ENCODE results near the gene RBP5.
A peak's percentile ranks its signal among the peaks of the same experiment; 100 is the strongest.

The RBP5 gene

GRCh38 chr12:7101047-7101693, 27.5 kb downstream of the RBP5 start:
- peaks cover 9% of the 10 kb centered on the region for H3K9me3 Mint-ChIP-seq
- no peaks in the 10 kb centered on the region for H3K27me3 Mint-ChIP-seq (ENCODE audit: low read depth, poor library complexity)
- no peak overlapping the region for H3K4me3 Mint-ChIP-seq
- no peak for DNase-seq
- TF ChIP-seq CTCF (IDR thresholded peaks at IDR 0.05): no peak
- H3K36me3 Mint-ChIP-seq (ENCODE audit: low read depth): peaks cover 51% of the 10 kb centered on the region
- peaks cover 25% of the 10 kb centered on the region for H3K4me1 Mint-ChIP-seq
- no peak overlapping the region for H3K27ac Mint-ChIP-seq

GRCh38 chr12:7100239-7100638, 28.4 kb downstream of the RBP5 start:
- peaks cover 24% of the 10 kb centered on the region for H3K4me1 Mint-ChIP-seq
- H3K4me3 Mint-ChIP-seq: no peak overlapping the region
- no peak for DNase-seq
- H3K36me3 Mint-ChIP-seq (ENCODE audit: low read depth): peaks cover 42% of the 10 kb centered on the region
- TF ChIP-seq CTCF (IDR thresholded peaks at IDR 0.05): no peak
- no peak overlapping the region for H3K27ac Mint-ChIP-seq
- no peaks in the 10 kb centered on the region for H3K27me3 Mint-ChIP-seq (ENCODE audit: low read depth, poor library complexity)
- no peaks in the 10 kb centered on the region for H3K9me3 Mint-ChIP-seq

- Mint-ChIP-seq H3K4me1 (peaks cover 24% of the 10 kb centered on the region), H3K27ac (no peak overlapping the region), H3K27me3 (ENCODE audit: low read depth, poor library complexity) (peaks cover 4% of the 10 kb centered on the region), H3K4me3 (no peak overlapping the region), H3K36me3 (ENCODE audit: low read depth) (peaks cover 40% of the 10 kb centered on the region), H3K9me3 (no peaks in the 10 kb centered on the region)
- TF ChIP-seq CTCF (IDR thresholded peaks at IDR 0.05): no peak
- DNase-seq: no peak
These were observed 29.2 kb downstream of the RBP5 start for GRCh38 chr12:7099290-7099996.

- Mint-ChIP-seq H3K4me1 (peaks cover 25% of the 10 kb centered on the region), H3K9me3 (no peaks in the 10 kb centered on the region), H3K36me3 (ENCODE audit: low read depth) (peaks cover 22% of the 10 kb centered on the region), H3K27me3 (ENCODE audit: low read depth, poor library complexity) (peaks cover 8% of the 10 kb centered on the region), H3K27ac (peak overlapping the region; percentile 66), H3K4me3 (no peak overlapping the region)
- no peak for TF ChIP-seq CTCF (IDR thresholded peaks at IDR 0.05)
- no peak for DNase-seq
These were observed 31.7 kb downstream of the RBP5 start for GRCh38 chr12:7096979-7097378.

GRCh38 chr12:7096006-7096932, 32.4 kb downstream of the RBP5 start:
- Mint-ChIP-seq H3K9me3 (no peaks in the 10 kb centered on the region), H3K4me1 (peaks cover 31% of the 10 kb centered on the region), H3K27ac (peak overlapping the region; percentile 66), H3K36me3 (ENCODE audit: low read depth) (peaks cover 22% of the 10 kb centered on the region), H3K27me3 (ENCODE audit: low read depth, poor library complexity) (peaks cover 8% of the 10 kb centered on the region), H3K4me3 (no peak overlapping the region)
- no peak for DNase-seq
- TF ChIP-seq CTCF (IDR thresholded peaks at IDR 0.05): no peak
